PC-3 (cell line): ENCODE results near the gene GPR183.

Experiments
- EZH2phosphoT487 ChIP-seq: fragments of 300-600 bp; sonication (generic); IDR thresholded peaks from 2 replicates; pipeline ENCODE4 v1.6.1; 2018; ENCODE audit warnings: mild to moderate bottlenecking, antibody characterized with exemption, low read length, borderline replicate concordance
- TF ChIP-seq, protein P1 (sequence below): fragments of 300-600 bp; sonication (generic); conservative IDR thresholded peaks from 2 replicates; pipeline ENCODE4 v1.5.1; 2017; ENCODE audit warnings: antibody characterized with exemption, low read depth, mild to moderate bottlenecking, low read length

DNA sequence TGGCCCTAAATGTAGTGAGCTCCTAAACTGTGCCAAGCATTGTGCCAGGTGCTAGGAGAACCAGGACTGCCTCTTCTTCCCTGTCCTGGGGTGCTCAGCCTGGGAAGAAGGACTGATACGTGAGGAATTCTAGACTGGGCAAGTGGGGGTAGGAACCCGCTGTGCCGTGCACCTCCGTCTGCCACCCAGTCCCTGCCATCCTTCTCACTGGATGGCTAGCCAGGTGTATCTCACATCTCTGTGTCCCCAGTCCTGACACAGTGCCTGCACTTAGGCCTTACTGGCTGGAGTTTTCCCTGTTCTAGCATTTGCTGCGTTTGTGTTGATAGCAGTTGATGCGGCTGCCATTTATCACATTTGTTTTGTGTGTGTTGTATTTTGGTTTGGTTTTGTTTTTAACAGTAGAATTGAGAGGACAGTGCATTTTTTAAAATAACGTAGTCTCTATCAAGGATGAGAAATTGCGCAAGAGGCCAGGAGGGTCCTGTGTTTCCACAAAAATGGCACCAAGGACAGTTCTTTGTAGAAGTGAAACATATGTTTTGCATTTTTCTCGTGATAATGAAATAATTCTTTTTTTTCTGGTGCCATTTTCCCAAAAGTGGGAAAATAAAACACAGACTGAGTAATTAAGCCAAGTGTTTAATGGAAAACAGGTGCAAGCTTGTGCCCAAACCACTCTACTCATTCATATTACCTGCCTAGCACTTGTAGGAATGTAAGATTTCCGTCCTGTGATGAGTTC lies 4.7 kb upstream of the GPR183 start:
- TF ChIP-seq EZH2phosphoT487, result no peak
- TF ChIP-seq, protein P1, sequence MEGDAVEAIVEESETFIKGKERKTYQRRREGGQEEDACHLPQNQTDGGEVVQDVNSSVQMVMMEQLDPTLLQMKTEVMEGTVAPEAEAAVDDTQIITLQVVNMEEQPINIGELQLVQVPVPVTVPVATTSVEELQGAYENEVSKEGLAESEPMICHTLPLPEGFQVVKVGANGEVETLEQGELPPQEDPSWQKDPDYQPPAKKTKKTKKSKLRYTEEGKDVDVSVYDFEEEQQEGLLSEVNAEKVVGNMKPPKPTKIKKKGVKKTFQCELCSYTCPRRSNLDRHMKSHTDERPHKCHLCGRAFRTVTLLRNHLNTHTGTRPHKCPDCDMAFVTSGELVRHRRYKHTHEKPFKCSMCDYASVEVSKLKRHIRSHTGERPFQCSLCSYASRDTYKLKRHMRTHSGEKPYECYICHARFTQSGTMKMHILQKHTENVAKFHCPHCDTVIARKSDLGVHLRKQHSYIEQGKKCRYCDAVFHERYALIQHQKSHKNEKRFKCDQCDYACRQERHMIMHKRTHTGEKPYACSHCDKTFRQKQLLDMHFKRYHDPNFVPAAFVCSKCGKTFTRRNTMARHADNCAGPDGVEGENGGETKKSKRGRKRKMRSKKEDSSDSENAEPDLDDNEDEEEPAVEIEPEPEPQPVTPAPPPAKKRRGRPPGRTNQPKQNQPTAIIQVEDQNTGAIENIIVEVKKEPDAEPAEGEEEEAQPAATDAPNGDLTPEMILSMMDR, result no peak
